Measurements from ENCODE around the gene TAF1C. TPM values are rescaled to one million over a fixed set of nuclear protein-coding genes. Genes with fewer than 3 reads are reported as not detected.
A peak's percentile ranks its signal among the peaks of the same experiment; 100 is the strongest.

TAF1C gene
- total and polyA plus RNA-seq, 2 of the 8 experiments (the other 6 are each of a cell fraction or from before 2014, with no cell fraction given), result 44.6 to 63.8 TPM

DNA sequence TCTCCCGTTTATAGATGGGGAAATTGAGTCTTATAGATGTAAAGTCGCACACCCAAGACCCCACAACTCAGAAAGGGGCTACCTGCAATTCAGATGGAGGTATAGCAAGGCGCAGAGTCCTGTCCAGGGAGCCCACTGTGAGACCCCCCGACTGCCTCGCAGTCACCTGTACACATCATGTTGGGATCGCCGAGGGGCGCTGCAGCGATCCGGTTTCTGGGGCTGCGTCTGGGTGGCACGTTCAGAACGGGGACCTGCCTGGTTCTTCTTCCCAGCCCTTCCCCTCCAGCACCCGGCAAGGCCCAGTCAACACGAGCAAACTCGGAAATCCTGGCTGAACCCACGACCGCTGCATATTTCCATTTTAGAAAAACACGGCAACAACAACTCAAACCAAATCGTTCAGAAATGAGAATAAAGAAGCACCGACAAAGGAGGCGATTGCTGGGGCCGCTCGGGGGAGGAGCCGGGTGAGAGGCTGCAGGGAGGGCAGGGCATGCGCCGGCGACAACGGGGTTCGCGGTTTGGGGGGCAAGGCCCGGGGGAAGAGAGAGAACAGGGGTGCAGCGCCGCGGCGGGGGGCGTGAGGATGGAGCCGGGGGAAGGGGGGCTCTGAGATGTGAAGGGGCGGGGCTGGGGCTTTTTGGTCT, 42.5 kb downstream of the TAF1C start:
- Histone ChIP-seq H3K79me1 (ENCODE audit: low read depth, low read length) (peaks cover 8% of the 10 kb centered on the region), H4K91ac (replicated peaks; ENCODE audit: insufficient read length, low read length) (no peak overlapping the region), H2BK5ac (ENCODE audit: low read depth, low read length) (no peak overlapping the region; the same call in 1 of the 2 replicates), H3K18ac (ENCODE audit: extremely low read depth, low read length) (no peak overlapping the region), H4K20me1 (replicated peaks in 1 of 2; ENCODE audit: control insufficient read depth in 1 of 2, insufficient read depth in 2 of 2, low read length in 2 of 2) (peaks cover 3 to 6% of the 10 kb centered on the region in 2 experiments), H3K4me3 (ENCODE audit: extremely low read depth in 1 of 4, insufficient read depth in 2 of 4, low read depth in 3 of 4, low read length in 4 of 4) (peak overlapping the region; percentile 88 to 97 (median 92)), H2BK20ac (ENCODE audit: low read length) (no peak overlapping the region), H4K8ac (ENCODE audit: extremely low read depth, insufficient read depth, low read length) (peak overlapping the region; percentile 87), H2BK12ac (ENCODE audit: low read depth, low read length) (no peak overlapping the region), H3K36me3 (ENCODE audit: control insufficient read depth in 2 of 4, insufficient read depth in 4 of 4, low read length in 3 of 4) (peaks cover 0 to 3% (median 0%) of the 10 kb centered on the region in 4 experiments; a peak in 1 of 8 replicates), H3K9ac (replicated peaks in 1 of 4; ENCODE audit: extremely low read depth in 1 of 4, low read depth in 3 of 4, low read length in 3 of 4) (peak overlapping the region; percentile 40 to 73 (median 60)), H3K79me2 (ENCODE audit: control insufficient read depth in 1 of 2, insufficient read depth in 2 of 2, low read length in 2 of 2) (peaks cover 5 to 43% of the 10 kb centered on the region in 2 experiments; a peak in 3 of 4 replicates), H3K9me3 (ENCODE audit: insufficient read depth in 2 of 2, low read depth in 1 of 2, low read length in 1 of 2) (no peaks in the 10 kb centered on the region), H3K23ac (ENCODE audit: insufficient read length) (no peak overlapping the region), H2BK15ac (ENCODE audit: low read length) (no peak overlapping the region), H3K4me1 (replicated peaks in 1 of 4; ENCODE audit: control insufficient read depth in 3 of 4, insufficient read depth in 4 of 4, low read length in 3 of 4) (peaks cover 2 to 13% (median 6%) of the 10 kb centered on the region in 4 experiments), H3K14ac (ENCODE audit: insufficient read length) (no peak overlapping the region), H3K56ac (replicated peaks; ENCODE audit: insufficient read length, low read depth, low read length) (no peak overlapping the region), H3K27me3 (replicated peaks in 1 of 4; ENCODE audit: control insufficient read depth in 3 of 4, extremely low read depth in 1 of 4, insufficient read depth in 3 of 4, low read length in 3 of 4) (peaks cover 0 to 7% (median 3%) of the 10 kb centered on the region in 4 experiments; a peak in 2 of 7 replicates), H4K5ac (ENCODE audit: insufficient read length, low read depth, low read length) (no peak overlapping the region), H2AK5ac (ENCODE audit: low read depth, low read length) (no peak overlapping the region), H3K23me2 (ENCODE audit: low read depth, low read length) (peaks cover 8% of the 10 kb centered on the region; the same call in 1 of the 2 replicates), H3K4me2 (ENCODE audit: insufficient read depth in 1 of 2, low read depth in 2 of 2, low read length in 2 of 2) (peak overlapping the region; percentile 89 to 97), H3K4ac (replicated peaks; ENCODE audit: insufficient read length, low read depth, low read length) (no peak overlapping the region), H2BK120ac (replicated peaks; ENCODE audit: low read depth, low read length) (no peak overlapping the region), H2AFZ (ENCODE audit: low read length) (no peak overlapping the region), H3K27ac (ENCODE audit: low read depth, low read length) (no peak overlapping the region)
- POLR2A ChIA-PET (ENCODE audit: partially characterized antibody), result interaction anchor here (0.8 to 1.0 kb wide), 2 partner anchors 9 to 16 kb away, joined by 3 read pairs; no protein-coding TSS in a partner anchor
- FAIRE-seq (no peak), DNase-seq (ENCODE audit: low read depth in 1 of 2, low spot score in 2 of 2) (peak in 1 of 2 experiments; percentile 66)
- 2% methylated on average over 25 of the region's 39 CpGs; no CpG with 5 or more reads in 1 of the 2 experiments for WGBS, 2 experiments (ENCODE audit: extremely low coverage in 1 of 2, insufficient coverage in 1 of 2, insufficient read length in 1 of 2, insufficient replicate concordance in 2 of 2, low coverage in 1 of 2, low lambda C conversion rate in 2 of 2, missing lambda C conversion rate in 1 of 2)
- CTCF ChIA-PET (ENCODE audit: partially characterized antibody), result interaction anchor here (0.8 to 2.0 kb wide), 4 partner anchors 12 to 60 kb away, joined by 3 to 5 read pairs (median 4); no protein-coding TSS in a partner anchor
- TF ChIP-seq, protein P1, sequence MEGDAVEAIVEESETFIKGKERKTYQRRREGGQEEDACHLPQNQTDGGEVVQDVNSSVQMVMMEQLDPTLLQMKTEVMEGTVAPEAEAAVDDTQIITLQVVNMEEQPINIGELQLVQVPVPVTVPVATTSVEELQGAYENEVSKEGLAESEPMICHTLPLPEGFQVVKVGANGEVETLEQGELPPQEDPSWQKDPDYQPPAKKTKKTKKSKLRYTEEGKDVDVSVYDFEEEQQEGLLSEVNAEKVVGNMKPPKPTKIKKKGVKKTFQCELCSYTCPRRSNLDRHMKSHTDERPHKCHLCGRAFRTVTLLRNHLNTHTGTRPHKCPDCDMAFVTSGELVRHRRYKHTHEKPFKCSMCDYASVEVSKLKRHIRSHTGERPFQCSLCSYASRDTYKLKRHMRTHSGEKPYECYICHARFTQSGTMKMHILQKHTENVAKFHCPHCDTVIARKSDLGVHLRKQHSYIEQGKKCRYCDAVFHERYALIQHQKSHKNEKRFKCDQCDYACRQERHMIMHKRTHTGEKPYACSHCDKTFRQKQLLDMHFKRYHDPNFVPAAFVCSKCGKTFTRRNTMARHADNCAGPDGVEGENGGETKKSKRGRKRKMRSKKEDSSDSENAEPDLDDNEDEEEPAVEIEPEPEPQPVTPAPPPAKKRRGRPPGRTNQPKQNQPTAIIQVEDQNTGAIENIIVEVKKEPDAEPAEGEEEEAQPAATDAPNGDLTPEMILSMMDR (IDR thresholded peaks at IDR 0.05; ENCODE audit: control extremely low read depth in 1 of 3, insufficient read depth in 1 of 3, low read depth in 1 of 3, low read length in 3 of 3), result 0 out of 4 replicates have a peak, but pooled peaks of 1 of the 3 experiments have one; percentile 19
- TF ChIP-seq GTF2F1 (IDR thresholded peaks at IDR 0.05; ENCODE audit: borderline replicate concordance, low read depth, low read length) (no peak), PHF8 (conservative IDR thresholded peaks at IDR 0.05; ENCODE audit: low read depth, low read length) (0 out of 2 replicates have a peak, but pooled peaks have one; percentile 8), SP1 (IDR thresholded peaks at IDR 0.05; ENCODE audit: low read depth, low read length) (no peak), RBBP5 (IDR thresholded peaks at IDR 0.05; ENCODE audit: borderline replicate concordance, low read depth, low read length) (peak; percentile 62; the same call in 1 of the 2 replicates), CBX5 (IDR thresholded peaks at IDR 0.05; ENCODE audit: low read depth, low read length) (no peak), RXRA (IDR thresholded peaks at IDR 0.05; ENCODE audit: insufficient read depth, low read depth, low read length) (no peak), ZNF274 (IDR thresholded peaks at IDR 0.05; ENCODE audit: borderline replicate concordance, extremely low read depth, low read length) (no peak)
